ENCODE measurements around the gene MAPK1IP1L. TPM values are rescaled to one million over a fixed set of nuclear protein-coding genes. Genes with fewer than 3 reads are reported as not detected.
A peak's percentile ranks its signal among the peaks of the same experiment; 100 is the strongest.

Gene MAPK1IP1L
- total RNA-seq, 1 experiment from 2014 or later: 111 TPM

- Histone ChIP-seq H3K27me3 (ENCODE audit: low read length) (no peaks in the 10 kb centered on the region), H3K27ac (ENCODE audit: low read length) (no peak overlapping the region), H3K4me1 (ENCODE audit: low read length) (peaks cover 11% of the 10 kb centered on the region), H4K20me1 (ENCODE audit: insufficient read depth, low read depth, low read length) (0 out of 2 replicates have a peak, but pooled peaks cover 3% of the 10 kb centered on the region), H3K9me3 (ENCODE audit: low read length) (no peaks in the 10 kb centered on the region), H3K9ac (ENCODE audit: low read length) (no peak overlapping the region), H3K4me3 (ENCODE audit: low read length) (no peak overlapping the region), H3K79me2 (ENCODE audit: low read length) (no peaks in the 10 kb centered on the region), H2AFZ (ENCODE audit: low read length) (no peak overlapping the region), H3K36me3 (ENCODE audit: insufficient read depth, low read length) (no peaks in the 10 kb centered on the region), H3K9me2 (replicated peaks; ENCODE audit: insufficient read depth, low read length) (no peaks in the 10 kb centered on the region), H3K4me2 (ENCODE audit: low read depth, low read length, poor library complexity, severe bottlenecking) (no peak overlapping the region)
- no peak for DNase-seq
Observed at GRCh38 chr14:55088356-55088755, 36.9 kb downstream of the MAPK1IP1L start.

GRCh38 chr14:55092341-55092740 lies 40.9 kb downstream of the MAPK1IP1L start:
- H3K36me3 ChIP-seq (ENCODE audit: insufficient read depth, low read length): no peaks in the 10 kb centered on the region
- no peak overlapping the region for H3K4me3 ChIP-seq (ENCODE audit: low read length)
- no peaks in the 10 kb centered on the region for H3K9me2 ChIP-seq (replicated peaks; ENCODE audit: insufficient read depth, low read length)
- no peaks in the 10 kb centered on the region for H3K27me3 ChIP-seq (ENCODE audit: low read length)
- H3K4me1 ChIP-seq (ENCODE audit: low read length): peaks cover 11% of the 10 kb centered on the region
- no peak overlapping the region for H3K27ac ChIP-seq (ENCODE audit: low read length)
- DNase-seq: no peak
- H2AFZ ChIP-seq (ENCODE audit: low read length): no peak overlapping the region
- H4K20me1 ChIP-seq (ENCODE audit: insufficient read depth, low read depth, low read length): 0 out of 2 replicates have a peak, but pooled peaks cover 3% of the 10 kb centered on the region
- no peak overlapping the region for H3K4me2 ChIP-seq (ENCODE audit: low read depth, low read length, poor library complexity, severe bottlenecking)
- no peak overlapping the region for H3K9ac ChIP-seq (ENCODE audit: low read length)
- no peaks in the 10 kb centered on the region for H3K9me3 ChIP-seq (ENCODE audit: low read length)
- no peaks in the 10 kb centered on the region for H3K79me2 ChIP-seq (ENCODE audit: low read length)

GRCh38 chr14:55094292-55095157 lies 43.1 kb downstream of the MAPK1IP1L start:
- no peaks in the 10 kb centered on the region for H3K79me2 ChIP-seq (ENCODE audit: low read length)
- no peak overlapping the region for H3K4me3 ChIP-seq (ENCODE audit: low read length)
- no peak overlapping the region for H3K27ac ChIP-seq (ENCODE audit: low read length)
- no peaks in the 10 kb centered on the region for H3K36me3 ChIP-seq (ENCODE audit: insufficient read depth, low read length)
- 0 out of 2 replicates have a peak, but pooled peaks cover 3% of the 10 kb centered on the region for H4K20me1 ChIP-seq (ENCODE audit: insufficient read depth, low read depth, low read length)
- no peaks in the 10 kb centered on the region for H3K27me3 ChIP-seq (ENCODE audit: low read length)
- no peaks in the 10 kb centered on the region for H3K9me2 ChIP-seq (replicated peaks; ENCODE audit: insufficient read depth, low read length)
- H3K4me1 ChIP-seq (ENCODE audit: low read length): peaks cover 7% of the 10 kb centered on the region
- no peaks in the 10 kb centered on the region for H3K9me3 ChIP-seq (ENCODE audit: low read length)
- no peak overlapping the region for H3K4me2 ChIP-seq (ENCODE audit: low read depth, low read length, poor library complexity, severe bottlenecking)
- no peak for DNase-seq
- no peak overlapping the region for H3K9ac ChIP-seq (ENCODE audit: low read length)
- H2AFZ ChIP-seq (ENCODE audit: low read length): no peak overlapping the region

GRCh38 chr14:55097881-55098560 lies 46.6 kb downstream of the MAPK1IP1L start:
- Histone ChIP-seq H3K4me2 (ENCODE audit: low read depth, low read length, poor library complexity, severe bottlenecking) (no peak overlapping the region), H3K79me2 (ENCODE audit: low read length) (no peaks in the 10 kb centered on the region), H3K9me3 (ENCODE audit: low read length) (no peaks in the 10 kb centered on the region), H4K20me1 (ENCODE audit: insufficient read depth, low read depth, low read length) (no peaks in the 10 kb centered on the region), H3K27me3 (ENCODE audit: low read length) (no peaks in the 10 kb centered on the region), H3K27ac (ENCODE audit: low read length) (no peak overlapping the region), H3K4me3 (ENCODE audit: low read length) (no peak overlapping the region), H3K9me2 (replicated peaks; ENCODE audit: insufficient read depth, low read length) (no peaks in the 10 kb centered on the region), H3K4me1 (ENCODE audit: low read length) (peaks cover 12% of the 10 kb centered on the region), H3K9ac (ENCODE audit: low read length) (no peak overlapping the region), H2AFZ (ENCODE audit: low read length) (no peak overlapping the region; the same call in 1 of the 2 replicates), H3K36me3 (ENCODE audit: insufficient read depth, low read length) (no peaks in the 10 kb centered on the region)
- no peak for DNase-seq

- Histone ChIP-seq H3K27me3 (ENCODE audit: low read length) (no peaks in the 10 kb centered on the region), H3K36me3 (ENCODE audit: insufficient read depth, low read length) (no peaks in the 10 kb centered on the region), H3K9me3 (ENCODE audit: low read length) (no peaks in the 10 kb centered on the region), H3K27ac (ENCODE audit: low read length) (no peak overlapping the region), H3K79me2 (ENCODE audit: low read length) (no peaks in the 10 kb centered on the region), H2AFZ (ENCODE audit: low read length) (no peak overlapping the region), H4K20me1 (ENCODE audit: insufficient read depth, low read depth, low read length) (no peaks in the 10 kb centered on the region), H3K4me1 (ENCODE audit: low read length) (peaks cover 14% of the 10 kb centered on the region), H3K9me2 (replicated peaks; ENCODE audit: insufficient read depth, low read length) (no peaks in the 10 kb centered on the region), H3K9ac (ENCODE audit: low read length) (no peak overlapping the region), H3K4me2 (ENCODE audit: low read depth, low read length, poor library complexity, severe bottlenecking) (no peak overlapping the region), H3K4me3 (ENCODE audit: low read length) (no peak overlapping the region)
- no peak for DNase-seq
Observed at GRCh38 chr14:55098561-55098898, 47.1 kb downstream of the MAPK1IP1L start.

- DNase-seq: no peak
- H3K36me3 ChIP-seq (ENCODE audit: insufficient read depth, low read length): no peaks in the 10 kb centered on the region
- H3K9me3 ChIP-seq (ENCODE audit: low read length): 0 out of 2 replicates have a peak, but pooled peaks cover 4% of the 10 kb centered on the region
- no peaks in the 10 kb centered on the region for H4K20me1 ChIP-seq (ENCODE audit: insufficient read depth, low read depth, low read length)
- H3K27ac ChIP-seq (ENCODE audit: low read length): no peak overlapping the region
- H3K9me2 ChIP-seq (replicated peaks; ENCODE audit: insufficient read depth, low read length): no peaks in the 10 kb centered on the region
- H3K9ac ChIP-seq (ENCODE audit: low read length): no peak overlapping the region
- H3K79me2 ChIP-seq (ENCODE audit: low read length): no peaks in the 10 kb centered on the region
- H2AFZ ChIP-seq (ENCODE audit: low read length): no peak overlapping the region
- no peak overlapping the region for H3K4me2 ChIP-seq (ENCODE audit: low read depth, low read length, poor library complexity, severe bottlenecking)
- H3K4me3 ChIP-seq (ENCODE audit: low read length): no peak overlapping the region
- peaks cover 5% of the 10 kb centered on the region; the same call in 1 of the 2 replicates for H3K27me3 ChIP-seq (ENCODE audit: low read length)
- peaks cover 14% of the 10 kb centered on the region for H3K4me1 ChIP-seq (ENCODE audit: low read length)
Observed at GRCh38 chr14:55099756-55100155, 48.3 kb downstream of the MAPK1IP1L start.

GRCh38 chr14:55101698-55102097 lies 50.3 kb downstream of the MAPK1IP1L start:
- DNase-seq: no peak
- H3K4me3 ChIP-seq (ENCODE audit: low read length): no peak overlapping the region
- peaks cover 5% of the 10 kb centered on the region; the same call in 1 of the 2 replicates for H3K27me3 ChIP-seq (ENCODE audit: low read length)
- no peaks in the 10 kb centered on the region for H3K36me3 ChIP-seq (ENCODE audit: insufficient read depth, low read length)
- H3K27ac ChIP-seq (ENCODE audit: low read length): no peak overlapping the region
- H2AFZ ChIP-seq (ENCODE audit: low read length): no peak overlapping the region
- H3K9me2 ChIP-seq (replicated peaks; ENCODE audit: insufficient read depth, low read length): no peaks in the 10 kb centered on the region
- no peak overlapping the region for H3K4me2 ChIP-seq (ENCODE audit: low read depth, low read length, poor library complexity, severe bottlenecking)
- 0 out of 2 replicates have a peak, but pooled peaks cover 4% of the 10 kb centered on the region for H3K9me3 ChIP-seq (ENCODE audit: low read length)
- peaks cover 14% of the 10 kb centered on the region for H3K4me1 ChIP-seq (ENCODE audit: low read length)
- H4K20me1 ChIP-seq (ENCODE audit: insufficient read depth, low read depth, low read length): no peaks in the 10 kb centered on the region
- no peaks in the 10 kb centered on the region for H3K79me2 ChIP-seq (ENCODE audit: low read length)
- no peak overlapping the region for H3K9ac ChIP-seq (ENCODE audit: low read length)

GRCh38 chr14:55102141-55102621 lies 50.7 kb downstream of the MAPK1IP1L start:
- no peak overlapping the region for H2AFZ ChIP-seq (ENCODE audit: low read length)
- peak overlapping the region; percentile 39 for H3K4me2 ChIP-seq (ENCODE audit: low read depth, low read length, poor library complexity, severe bottlenecking)
- no peaks in the 10 kb centered on the region for H3K79me2 ChIP-seq (ENCODE audit: low read length)
- peaks cover 14% of the 10 kb centered on the region for H3K4me1 ChIP-seq (ENCODE audit: low read length)
- H3K9ac ChIP-seq (ENCODE audit: low read length): no peak overlapping the region
- H3K4me3 ChIP-seq (ENCODE audit: low read length): no peak overlapping the region
- H3K36me3 ChIP-seq (ENCODE audit: insufficient read depth, low read length): no peaks in the 10 kb centered on the region
- no peak overlapping the region for H3K27ac ChIP-seq (ENCODE audit: low read length)
- H4K20me1 ChIP-seq (ENCODE audit: insufficient read depth, low read depth, low read length): no peaks in the 10 kb centered on the region
- DNase-seq: peak; percentile 71
- 0 out of 2 replicates have a peak, but pooled peaks cover 4% of the 10 kb centered on the region for H3K9me3 ChIP-seq (ENCODE audit: low read length)
- H3K27me3 ChIP-seq (ENCODE audit: low read length): peaks cover 5% of the 10 kb centered on the region; the same call in 1 of the 2 replicates
- no peaks in the 10 kb centered on the region for H3K9me2 ChIP-seq (replicated peaks; ENCODE audit: insufficient read depth, low read length)
